ENCODE data around the gene PRR18. TPM values are rescaled to one million over a fixed set of nuclear protein-coding genes. Genes with fewer than 3 reads are reported as not detected.

Gene PRR18
- total RNA-seq, 1 experiment from 2014 or later, result not detected

DNA sequence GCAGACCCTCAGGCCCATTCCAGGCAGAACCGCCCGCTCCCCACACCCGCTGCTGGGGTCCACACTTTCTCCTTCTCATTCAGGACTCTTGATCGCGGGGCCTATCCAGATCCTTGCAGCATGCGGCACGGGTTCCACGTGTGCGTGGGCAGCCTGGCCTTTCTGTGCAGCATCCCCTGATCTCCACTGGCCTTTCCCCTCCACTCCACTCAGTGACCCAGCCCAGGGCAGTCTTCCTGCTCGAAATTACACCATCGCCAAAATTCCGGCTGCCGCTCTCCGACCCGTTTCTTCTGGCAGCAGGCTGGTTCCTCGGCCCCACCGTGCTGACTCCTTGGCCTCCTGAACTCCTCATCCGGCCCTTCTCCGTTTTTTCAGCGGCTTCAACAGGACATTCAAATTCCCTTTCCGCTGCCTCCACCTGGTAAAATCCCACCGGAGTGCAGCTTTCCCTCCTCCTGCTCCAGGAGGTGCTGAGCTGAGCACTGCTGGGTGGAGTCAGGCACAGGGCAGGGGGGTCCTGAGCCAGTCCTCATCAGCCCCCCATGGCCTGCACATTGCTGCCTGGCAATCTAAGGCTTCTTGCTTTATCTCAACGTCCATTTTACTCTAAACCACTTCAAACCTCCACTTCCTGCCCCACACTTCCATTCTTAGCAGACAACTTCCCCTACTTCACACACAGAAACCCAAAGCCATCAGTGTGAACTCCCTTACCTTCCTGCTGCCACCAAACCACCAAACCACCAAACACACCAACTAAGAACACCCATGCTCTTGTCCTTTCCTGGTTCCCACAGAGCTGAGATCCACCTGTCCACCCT lies 25.2 kb upstream of the PRR18 start:
- DNase-seq (ENCODE audit: low read depth), result no peak

DNA sequence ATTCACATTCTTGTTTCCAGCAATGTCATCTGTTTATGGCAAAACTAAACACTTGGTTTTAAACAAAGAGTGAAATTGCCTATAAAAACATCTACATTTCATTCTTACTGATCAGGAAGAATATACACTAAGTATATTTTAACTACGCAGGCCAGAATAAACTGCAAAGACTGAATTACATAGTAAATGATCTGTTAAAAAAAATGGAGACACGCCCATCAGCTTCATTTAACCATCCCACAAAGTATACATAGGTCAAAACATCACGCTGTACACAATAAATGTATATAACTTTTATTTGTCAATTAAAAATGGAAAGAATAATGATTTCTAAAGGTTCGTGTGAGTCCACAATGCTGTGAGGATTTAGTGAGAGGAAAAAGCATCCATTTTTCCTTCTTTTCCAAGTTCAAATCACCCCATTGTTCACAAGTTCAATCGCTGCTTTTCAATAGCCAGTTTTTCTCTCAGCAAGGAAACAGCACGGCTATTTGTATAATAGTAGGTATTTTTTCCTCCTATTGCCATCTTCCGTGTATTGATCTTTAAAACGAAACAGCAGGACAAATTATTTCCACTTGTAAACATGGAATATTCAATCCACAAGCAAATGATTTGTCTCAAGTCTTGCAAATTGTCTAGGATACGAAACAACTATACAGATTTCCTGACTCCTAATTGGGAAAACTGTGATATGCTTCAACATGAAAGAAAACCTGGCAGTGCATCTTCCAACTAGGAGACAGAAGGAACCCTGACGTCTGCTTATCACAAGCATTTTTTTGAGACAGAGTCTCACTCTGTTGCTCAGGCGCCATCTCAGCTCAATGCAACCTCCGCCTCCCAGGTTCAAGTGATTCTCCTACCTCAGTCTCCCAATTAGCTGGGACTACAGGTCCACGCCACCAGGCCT lies 23.6 kb upstream of the PRR18 start:
- no peak for DNase-seq (ENCODE audit: low read depth)

DNA sequence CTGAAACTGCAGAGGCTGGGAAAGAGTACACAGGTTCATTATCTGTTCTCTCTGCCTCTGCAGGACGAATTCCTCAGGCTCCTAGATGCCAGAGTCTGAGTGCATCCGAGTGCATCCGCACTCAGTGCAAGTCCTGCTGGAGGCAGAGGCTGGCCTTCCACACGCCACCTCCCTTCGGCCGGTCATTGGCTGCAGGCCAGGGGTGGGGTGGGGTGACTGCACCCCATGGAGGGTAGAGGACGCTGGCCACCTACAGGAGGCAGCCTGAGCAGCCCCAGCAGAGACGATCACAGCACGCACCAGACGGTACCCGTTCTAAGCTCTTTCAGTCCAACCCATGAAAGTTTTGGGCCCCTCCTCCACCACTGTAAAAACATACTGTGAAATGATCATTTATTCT lies 22.4 kb upstream of the PRR18 start:
- DNase-seq (ENCODE audit: low read depth), result no peak

DNA sequence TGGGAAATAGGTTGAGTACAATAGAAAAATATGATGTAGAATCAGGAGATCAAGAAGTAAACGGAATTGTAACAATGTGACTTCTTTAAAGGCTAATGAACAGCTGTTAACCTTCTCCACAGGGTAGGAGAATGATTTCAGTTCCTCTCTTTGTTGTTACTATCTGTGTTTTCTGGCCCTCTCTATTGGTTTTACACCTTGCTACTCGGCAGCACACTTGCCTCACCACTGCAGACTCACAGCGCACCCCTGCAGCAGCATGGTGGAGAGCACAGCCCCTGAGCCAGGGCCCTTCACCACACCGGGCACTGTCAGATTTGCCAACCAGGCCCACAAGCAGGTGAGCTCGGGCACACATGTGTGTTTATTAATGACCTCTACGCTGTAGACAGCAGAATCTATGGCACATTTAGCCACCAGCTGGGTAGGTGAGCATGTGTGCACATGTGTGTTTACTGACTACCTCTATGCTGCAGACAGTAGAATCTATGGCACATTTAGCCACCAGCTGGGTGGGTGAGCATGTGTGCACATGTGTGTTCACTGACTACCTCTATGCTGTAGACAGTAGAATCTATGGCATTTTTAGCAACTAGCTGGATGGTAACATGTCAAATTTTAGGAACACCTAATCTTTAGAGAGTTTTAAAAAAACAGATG lies 17.3 kb upstream of the PRR18 start:
- no peak for DNase-seq (ENCODE audit: low read depth)

DNA sequence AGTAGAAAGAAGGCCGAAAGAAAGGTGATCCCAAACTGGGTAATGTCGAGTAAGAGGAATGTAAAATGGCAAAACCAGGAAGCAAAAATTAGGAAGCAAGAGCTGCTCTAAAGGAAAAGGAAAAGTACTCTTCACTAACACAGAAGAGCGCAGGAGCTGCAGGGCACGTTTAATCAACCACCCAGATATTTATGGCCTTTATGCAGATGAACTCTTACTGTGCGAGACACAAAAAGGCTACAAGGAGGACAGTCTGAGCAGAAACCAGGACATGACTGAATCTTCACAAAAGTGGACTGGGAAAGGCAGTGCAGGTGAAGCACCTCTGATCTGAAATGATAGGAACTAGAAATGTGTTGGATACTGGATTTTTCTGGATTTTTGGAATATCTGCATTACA lies 15.2 kb upstream of the PRR18 start:
- DNase-seq (ENCODE audit: low read depth), result no peak

DNA sequence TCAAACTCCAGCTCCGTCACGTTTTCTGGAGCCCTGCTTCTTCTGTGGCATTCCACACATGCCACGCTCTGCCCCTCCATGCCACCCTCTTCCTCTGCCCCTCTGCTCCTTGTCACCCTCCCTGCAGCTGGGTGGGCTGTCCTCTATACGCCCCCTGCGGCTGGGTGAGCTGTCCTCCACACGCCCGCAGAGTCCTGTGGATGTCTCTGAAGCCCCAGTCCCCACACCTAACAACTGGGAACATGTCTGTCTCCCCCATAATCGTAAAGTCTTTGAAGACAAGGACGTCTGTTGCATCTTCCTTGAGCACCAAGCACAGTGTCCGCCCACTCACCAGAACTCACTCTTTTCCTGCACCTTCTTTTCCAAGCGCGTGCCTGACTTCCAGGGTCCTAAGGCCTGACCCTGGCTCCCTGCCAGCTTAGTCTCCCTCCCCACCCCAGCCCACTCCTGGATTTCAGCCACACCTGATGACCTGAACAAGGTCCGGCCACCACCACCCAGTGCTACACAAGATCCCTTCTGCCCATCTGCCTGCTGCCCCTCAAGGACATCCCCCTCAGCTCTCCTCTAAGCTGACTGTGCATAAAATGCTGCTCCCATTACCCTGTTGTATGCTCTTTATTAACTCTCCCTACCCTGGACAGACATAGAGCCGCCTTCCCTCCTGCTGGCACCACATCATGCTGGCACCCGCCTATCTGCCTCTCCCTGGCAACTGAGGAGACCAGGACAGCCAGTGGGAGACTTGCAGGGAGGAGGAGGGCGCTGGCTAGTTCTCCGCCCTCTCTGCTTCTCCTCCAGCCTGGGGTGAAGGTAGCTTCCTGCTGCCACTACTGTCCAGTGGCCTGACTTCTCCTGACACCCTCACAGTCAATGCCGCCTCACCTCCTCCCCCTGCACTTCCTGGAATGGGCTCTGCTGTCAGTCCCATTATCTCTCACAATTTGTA lies 10.7 kb upstream of the PRR18 start:
- DNase-seq (ENCODE audit: low read depth), result no peak

DNA sequence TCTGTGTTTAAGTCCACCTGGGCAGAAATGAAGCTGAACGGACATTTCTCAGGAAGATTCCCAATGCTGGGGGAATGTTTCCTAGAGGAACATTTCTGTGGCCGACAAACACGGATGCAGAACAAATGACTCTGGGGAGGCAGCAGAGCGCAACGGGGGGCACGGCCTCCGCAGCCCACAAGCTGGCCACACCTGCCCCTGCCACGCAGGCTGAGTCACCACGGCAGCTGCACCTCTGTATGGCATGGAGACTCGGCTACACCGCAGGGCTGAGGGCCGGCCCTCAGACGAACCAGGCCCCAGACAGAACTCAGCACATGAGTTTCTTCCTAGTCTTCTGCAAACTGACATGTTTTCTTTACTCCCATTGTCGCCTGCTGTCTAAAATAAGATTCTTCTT lies 10.0 kb upstream of the PRR18 start:
- peak; percentile 46 for DNase-seq (ENCODE audit: low read depth)

DNA sequence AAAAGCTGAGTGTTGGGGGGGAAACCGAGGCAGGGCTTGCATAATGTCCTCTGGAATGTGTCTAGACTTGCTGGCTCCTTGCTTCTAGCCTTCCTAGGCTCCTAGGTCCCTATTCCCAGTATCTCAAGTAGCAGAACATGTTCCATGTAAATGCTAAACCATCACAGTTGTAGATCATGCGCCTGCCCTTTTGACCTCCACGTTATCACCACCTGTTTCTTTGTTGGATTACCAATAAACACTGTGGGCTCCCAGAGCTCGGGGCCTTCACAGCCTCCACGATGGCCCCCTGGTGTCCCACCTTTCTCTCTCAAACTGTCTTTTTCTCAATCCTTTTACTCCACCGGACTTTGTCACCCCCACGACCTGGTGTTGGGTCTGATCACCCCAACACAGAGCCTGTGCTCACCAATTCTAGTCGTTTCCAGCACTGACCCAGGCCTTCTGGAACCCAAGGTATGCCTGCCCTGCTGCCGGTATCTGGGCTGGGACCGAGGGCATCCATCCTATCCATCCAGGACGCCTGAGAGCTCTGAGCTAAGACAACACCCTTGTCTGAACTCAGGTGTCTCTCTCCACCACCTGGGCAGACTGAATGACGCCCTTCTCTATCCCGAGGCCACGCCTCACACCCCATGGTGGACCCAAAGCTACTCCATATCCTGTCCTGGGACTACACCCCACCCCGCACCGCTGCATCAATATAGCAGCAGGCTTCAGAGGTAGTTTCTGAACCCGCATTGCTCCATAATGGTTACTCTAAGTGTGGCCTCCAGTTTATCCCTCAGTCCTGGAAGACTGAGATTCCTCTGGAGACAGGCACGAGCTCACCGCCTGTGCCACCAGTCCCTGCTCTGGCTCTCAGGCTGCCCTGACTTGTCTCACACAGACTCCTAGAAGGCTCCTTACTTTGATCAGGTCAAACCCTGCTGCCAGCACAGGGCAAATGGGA lies 9.3 kb upstream of the PRR18 start:
- no peak for DNase-seq (ENCODE audit: low read depth)

DNA sequence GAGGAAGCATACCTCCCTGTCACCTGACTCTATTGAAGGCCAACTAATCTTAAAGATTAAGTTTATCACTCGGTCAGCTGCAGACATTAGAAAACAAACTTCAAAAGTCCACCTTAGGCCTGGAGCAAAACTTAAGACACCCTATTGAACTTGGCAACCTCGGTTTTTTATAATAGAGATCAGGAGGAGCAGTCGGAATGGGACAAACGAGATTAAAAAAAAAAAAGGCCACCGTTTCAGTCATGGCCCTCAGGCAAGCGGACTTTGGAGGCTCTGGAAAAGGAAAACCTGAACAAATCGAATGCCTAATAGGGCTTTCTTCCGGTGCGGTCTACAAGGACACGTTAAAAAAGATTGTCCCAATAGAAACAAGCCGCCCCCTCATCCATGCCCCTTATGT lies 7.2 kb upstream of the PRR18 start:
- no peak for DNase-seq (ENCODE audit: low read depth)

DNA sequence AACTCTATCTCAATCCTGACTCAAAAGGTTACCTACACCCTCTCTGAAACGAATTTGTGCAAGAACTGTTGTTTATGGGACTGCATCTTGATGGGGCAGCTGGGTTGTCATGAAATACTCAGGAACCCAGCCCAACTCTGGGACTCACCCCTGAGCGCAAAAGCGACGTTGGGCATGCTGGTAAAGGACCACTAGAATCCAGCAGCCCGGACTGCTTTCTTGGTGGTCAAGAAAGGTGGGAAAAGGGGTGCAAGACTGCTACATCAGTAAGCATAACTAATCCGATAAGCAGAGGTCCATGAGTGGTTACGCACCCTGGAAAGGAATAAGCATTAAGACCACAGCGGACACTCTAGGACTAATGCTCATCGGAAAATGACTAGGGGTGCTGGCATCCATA lies 6.3 kb upstream of the PRR18 start:
- no peak for DNase-seq (ENCODE audit: low read depth)

DNA sequence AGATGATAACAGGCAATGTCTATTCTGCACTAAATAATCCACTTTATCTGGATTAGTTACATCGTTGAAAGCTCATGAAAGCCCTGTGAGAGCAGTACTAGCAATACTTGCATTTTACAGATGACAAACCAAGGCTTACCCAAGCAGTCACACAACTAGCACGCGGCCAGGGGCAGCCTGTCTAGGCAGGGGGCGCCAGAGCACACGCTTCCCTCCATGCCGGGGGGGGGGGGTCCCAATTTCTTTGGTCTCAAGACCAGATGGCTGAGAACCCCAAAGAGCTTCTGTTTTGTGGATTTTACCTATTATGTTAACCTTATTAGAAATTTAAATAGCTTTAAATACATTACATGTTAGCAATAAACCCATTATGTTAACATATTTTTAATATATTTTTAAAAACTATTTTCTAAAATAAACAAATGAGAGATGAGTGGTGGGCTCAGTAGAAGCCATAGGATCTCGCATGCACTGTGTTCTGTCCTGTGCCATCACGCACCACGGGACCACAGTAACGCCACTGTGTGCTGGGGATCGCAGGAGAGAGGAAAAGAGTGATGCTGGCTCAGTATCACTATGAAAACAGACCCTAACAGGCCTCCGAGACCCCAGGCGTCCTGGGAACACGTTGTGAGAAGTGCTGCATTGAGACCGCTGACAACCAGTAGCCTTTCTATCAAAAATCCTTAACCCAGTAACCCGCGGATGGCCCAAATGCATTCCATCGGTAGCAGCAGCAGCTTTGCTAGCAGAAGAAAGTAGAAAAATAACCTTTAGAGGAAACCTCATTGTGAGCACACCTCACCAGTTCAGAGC lies 5.3 kb upstream of the PRR18 start:
- peak; percentile 8 for DNase-seq (ENCODE audit: low read depth)

DNA sequence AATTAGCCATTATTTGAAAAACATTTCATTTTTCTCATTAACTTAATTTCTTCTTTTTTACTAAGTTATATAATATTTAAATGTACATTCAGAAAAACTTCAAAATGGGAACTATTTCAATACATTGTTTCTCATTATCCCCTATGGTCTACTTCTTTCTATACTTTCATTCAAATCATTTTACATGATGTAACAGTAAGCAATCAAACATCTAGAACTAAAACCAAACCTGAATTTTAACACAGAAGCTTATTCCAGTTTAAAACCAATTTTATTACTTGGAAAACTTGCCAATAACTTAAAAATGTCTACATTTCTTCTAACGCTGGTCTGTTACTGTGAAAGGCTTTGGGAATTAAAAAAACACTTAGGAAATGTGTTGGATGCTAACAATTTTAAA lies 4.6 kb upstream of the PRR18 start:
- no peak for DNase-seq (ENCODE audit: low read depth)

DNA sequence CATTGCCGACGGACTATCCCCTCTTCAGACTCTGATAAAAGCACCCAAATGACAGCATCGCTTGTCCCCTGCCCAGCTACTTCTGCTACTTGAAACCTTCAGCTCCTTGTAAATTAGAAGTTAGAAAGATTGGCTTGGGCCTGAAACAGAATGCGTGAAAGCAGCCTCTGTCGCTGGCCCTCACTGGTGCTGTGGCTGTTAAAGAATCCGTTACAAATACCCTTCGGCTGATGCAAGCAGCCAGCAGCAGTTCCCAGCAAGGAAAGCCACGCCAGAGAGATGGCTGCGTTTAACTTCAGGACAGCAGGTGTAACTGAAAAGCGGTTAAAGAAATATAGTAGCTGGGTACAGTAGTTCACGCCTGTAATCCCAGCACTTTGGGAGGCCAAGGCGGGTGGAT lies 2.4 kb upstream of the PRR18 start:
- DNase-seq (ENCODE audit: low read depth), result no peak

DNA sequence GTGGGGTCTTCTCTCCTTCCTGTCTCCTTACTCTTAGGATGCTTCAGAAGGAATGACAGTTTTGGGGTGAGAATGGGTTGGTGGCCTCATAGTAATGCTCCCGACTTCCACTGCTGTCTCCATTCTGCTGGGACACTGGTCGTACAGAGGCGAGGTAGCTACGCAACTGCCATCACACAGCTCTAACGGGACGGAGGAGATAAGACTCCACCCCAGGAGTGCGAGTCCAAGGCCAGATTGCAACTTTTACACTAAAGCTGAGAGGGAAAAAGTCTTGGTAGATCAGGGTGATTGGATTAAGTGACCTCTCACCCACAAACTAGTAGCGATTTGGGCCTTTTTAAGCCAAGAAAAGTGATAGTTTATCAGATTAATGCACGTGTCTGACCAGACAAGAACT lies 1.8 kb upstream of the PRR18 start:
- no peak for DNase-seq (ENCODE audit: low read depth)

DNA sequence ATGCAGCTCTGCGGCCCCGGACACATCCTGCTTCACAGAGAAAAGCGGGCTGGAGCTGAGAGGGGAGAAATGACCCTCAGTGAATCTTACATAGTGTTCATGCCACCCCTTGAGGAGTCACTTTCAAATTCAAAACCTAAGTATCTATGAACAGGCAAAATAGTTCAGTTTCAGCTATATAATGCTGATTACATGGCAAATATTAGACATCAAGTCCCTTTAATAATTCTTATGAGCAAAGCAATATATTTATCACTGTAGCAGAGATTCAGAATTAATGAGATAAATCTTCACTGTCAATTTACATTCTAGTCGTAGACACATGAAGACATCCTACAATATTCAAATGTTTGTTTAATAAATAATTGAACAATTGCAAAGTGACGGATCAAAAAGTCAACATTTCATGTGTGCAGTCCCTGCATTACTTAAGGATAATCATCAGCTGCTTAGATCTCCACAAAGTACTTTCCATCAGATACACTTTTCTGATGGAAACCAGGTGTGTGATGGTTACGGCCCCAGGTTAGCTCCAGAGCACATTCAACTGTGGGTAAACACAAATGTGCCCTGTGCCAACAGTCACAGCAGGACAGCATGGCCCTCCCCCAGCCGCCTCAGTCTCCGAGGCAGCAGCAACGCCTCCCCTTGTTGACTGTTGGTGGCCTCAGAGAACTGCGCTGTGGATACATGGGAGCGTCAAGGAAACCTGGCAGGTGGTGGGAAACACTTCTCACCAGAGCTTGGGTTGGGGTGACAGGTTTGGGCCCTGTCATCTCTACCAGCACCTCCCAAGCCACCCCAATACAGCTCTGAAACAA lies 787 bp upstream of the PRR18 start:
- no peak for DNase-seq (ENCODE audit: low read depth)

DNA sequence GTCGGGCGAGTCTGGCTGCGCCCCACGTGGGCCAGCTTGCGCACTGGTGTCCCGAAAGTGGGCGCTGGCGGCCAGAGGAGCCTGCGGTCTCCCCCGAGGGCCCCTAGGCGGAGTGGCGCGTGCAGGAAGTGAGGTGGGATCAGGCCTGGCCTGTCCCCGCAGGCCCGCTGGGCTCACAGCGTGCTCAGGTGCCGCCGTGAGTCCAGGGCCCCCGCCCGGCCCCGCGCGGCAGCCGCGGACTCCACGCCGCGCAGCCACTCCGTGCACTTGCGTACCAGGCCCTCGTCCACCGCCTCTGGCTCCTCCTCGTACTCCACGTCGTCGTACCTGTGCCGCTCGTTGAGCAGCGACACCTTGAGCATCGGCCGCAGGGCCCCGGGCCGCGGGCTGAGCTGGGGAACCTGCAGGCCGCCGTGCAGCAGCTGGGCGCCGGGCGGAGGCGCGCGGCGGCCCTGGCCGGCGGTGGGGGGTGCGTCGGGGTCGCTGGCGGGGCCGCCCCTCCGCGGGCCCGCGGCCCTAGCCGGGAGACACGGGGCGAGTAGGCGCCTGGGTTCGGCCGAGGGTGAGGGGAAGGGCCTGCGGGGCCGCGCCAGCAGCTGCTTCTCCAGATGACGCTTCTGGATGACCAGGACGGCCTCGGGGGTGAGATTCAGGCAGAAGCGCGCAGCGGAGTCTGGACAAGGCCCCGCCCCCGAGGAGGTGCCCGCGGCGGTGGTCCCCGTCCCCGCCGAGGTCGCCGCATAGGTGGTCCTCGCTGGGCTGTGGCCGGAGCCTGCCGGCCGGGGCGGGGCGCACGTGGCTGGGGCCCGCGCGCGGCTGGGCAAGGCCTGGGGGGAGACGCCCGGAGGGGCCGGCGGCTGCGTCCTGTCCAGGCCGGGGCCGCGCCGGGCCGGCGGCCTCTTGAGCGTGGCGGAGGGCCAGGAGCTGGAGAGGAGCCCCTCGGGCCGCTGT lies 835 bp downstream of the PRR18 start:
- peak; percentile 7 for DNase-seq (ENCODE audit: low read depth)

DNA sequence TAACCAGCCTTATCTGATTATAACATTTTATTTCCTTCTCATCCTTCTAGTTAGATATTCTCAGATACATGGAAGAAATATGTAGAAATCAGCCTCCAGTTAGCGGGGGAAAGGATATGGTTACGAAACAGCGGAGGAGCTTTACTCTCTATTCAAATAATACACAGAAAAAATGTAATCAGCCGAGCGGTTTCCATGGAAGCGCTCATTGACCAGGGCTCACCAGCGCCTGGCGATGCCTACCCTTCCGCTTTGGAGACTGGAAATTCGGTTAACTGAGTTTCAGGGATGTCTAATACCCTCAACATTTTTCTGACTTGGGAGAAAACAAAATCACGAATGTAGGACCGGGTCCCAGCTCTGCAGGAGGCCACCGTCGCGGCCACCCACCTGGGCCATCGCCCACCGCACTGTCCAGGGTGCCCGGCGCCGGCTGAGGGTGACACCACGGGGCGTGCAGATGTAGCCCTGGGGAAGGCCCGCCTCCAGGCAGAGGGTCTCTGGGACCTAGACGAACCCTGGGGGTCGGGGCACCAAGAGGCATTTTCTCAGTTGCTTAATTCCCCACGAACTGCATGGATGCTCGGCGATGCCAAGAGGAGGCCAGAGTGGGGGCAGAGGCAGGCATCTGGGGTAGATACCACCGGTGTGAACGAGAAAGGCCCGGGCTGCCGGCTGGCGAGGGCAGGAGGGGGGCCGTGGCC lies 1.7 kb downstream of the PRR18 start:
- no peak for DNase-seq (ENCODE audit: low read depth)

Data from Daoy (cell line).